Prostate gland (tissue), 2 donors: ENCODE data around the gene NOXRED1. TPM values are rescaled to one million over a fixed set of nuclear protein-coding genes. Genes with fewer than 3 reads are reported as not detected.

ENCODE experiments used
- DNase-seq: peaks from one replicate; pipeline ENCODE4 v3.0.0-alpha.2; 2019; ENCODE audit warnings: low spot score
- H3K27ac ChIP-seq, 2 donors: fragments of 200-600 bp; sonication (generic); 2 replicates each; pipeline ENCODE4 v1.5.1; 2017 to 2019
- H3K27me3 ChIP-seq: fragments of 200-600 bp; sonication (generic); replicated peaks from 2 replicates; pipeline ENCODE4 v1.5.1; 2019; ENCODE audit not compliant: insufficient read depth
- H3K36me3 ChIP-seq, 2 donors: fragments of 200-600 bp; sonication (generic); 1 replicate in 1 of 2; 2 replicates in 1 of 2; pipeline versions ENCODE4 v1.5.1 to v1.8.1; 2017 to 2019
- H3K4me1 ChIP-seq: fragments of 200-600 bp; sonication (generic); replicated peaks from 2 replicates; pipeline ENCODE4 v1.5.1; 2019
- H3K4me3 ChIP-seq, 2 donors: fragments of 200-600 bp; sonication (generic); 2 replicates each; pipeline ENCODE4 v1.5.1; 2017 to 2019
- H3K9me3 ChIP-seq: fragments of 200-600 bp; sonication (generic); 2 replicates; pipeline ENCODE4 v1.5.1; 2017
- CTCF ChIP-seq, 4 experiments: fragments of 200-600 bp in 2 of 4; fragments of 450-650 bp in 2 of 4; sonication (generic) in 2 of 4; IDR thresholded peaks; 1 replicate in 3 of 4; 2 replicates in 1 of 4; pipeline ENCODE4 v1.5.1; 2016 to 2019; ENCODE audit warnings: antibody characterized with exemption in 4 of 4, mild to moderate bottlenecking in 2 of 4, moderate library complexity in 2 of 4
- POLR2A ChIP-seq: fragments of 450-650 bp; IDR thresholded peaks from one replicate; pipeline ENCODE4 v1.6.1; 2016; ENCODE audit warnings: antibody characterized with exemption, mild to moderate bottlenecking
- POLR2AphosphoS5 ChIP-seq: sonication (generic); formaldehyde crosslinking; IDR thresholded peaks from one replicate; pipeline ENCODE4 v1.6.1; 2017; ENCODE audit warnings: antibody characterized with exemption
- WGBS: methylation state at CpG from one replicate; pipeline ENCODE4 v1.1.5; 2018; 5-methylcytosine and 5-hydroxymethylcytosine counted together
- intact Hi-C: fragments of 100-400 bp; cut with DNase I; formaldehyde crosslinking; loops from one replicate; pipeline ENCODE4 v1.14.2; 2022
- total RNA-seq, 2 donors: library from RNA; depleted of rRNA; stranded (reverse); fragments of >200 nt; gene quantifications; one replicate each; pipeline ENCODE4 v1.1.0, GENCODE V29; 2016

NOXRED1 gene
- total RNA-seq, 2 donors from 2014 or later = 3.5 TPM; not detected in 1

GRCh38 chr14:77400216-77400615 is 23.1 kb downstream of the NOXRED1 start:
- Histone ChIP-seq H3K4me3 (no peak overlapping the region), H3K27ac (no peak overlapping the region), H3K27me3 (no peaks in the 10 kb centered on the region), H3K4me1 (no peaks in the 10 kb centered on the region), H3K36me3 (no peaks in the 10 kb centered on the region), H3K9me3 (no peaks in the 10 kb centered on the region)
- intact Hi-C loops = no loop called here
- no peak for TF ChIP-seq CTCF (IDR thresholded peaks at IDR 0.05)
- no peak for TF ChIP-seq POLR2A
- no peak for TF ChIP-seq POLR2AphosphoS5
- DNase-seq = no peak
- WGBS = 73% methylated on average over 6 of the region's 6 CpGs

- no peak for DNase-seq
- 95% methylated on average over 4 of the region's 4 CpGs for WGBS
- Histone ChIP-seq H3K4me3 (no peak overlapping the region), H3K27me3 (no peaks in the 10 kb centered on the region), H3K27ac (no peak overlapping the region), H3K36me3 (no peaks in the 10 kb centered on the region), H3K9me3 (no peaks in the 10 kb centered on the region), H3K4me1 (no peaks in the 10 kb centered on the region)
- intact Hi-C loops = no loop called here
- no peak for TF ChIP-seq CTCF (IDR thresholded peaks at IDR 0.05)
- no peak for TF ChIP-seq POLR2AphosphoS5
- TF ChIP-seq POLR2A = no peak
Observed at GRCh38 chr14:77390188-77390587, 33.1 kb downstream of the NOXRED1 start.

GRCh38 chr14:77378701-77379100 is 44.6 kb downstream of the NOXRED1 start:
- no peaks in the 10 kb centered on the region for H3K27me3 ChIP-seq
- TF ChIP-seq POLR2AphosphoS5 = no peak
- no peak for TF ChIP-seq POLR2A
- TF ChIP-seq CTCF (IDR thresholded peaks at IDR 0.05) = no peak
- no peak overlapping the region for H3K27ac ChIP-seq
- DNase-seq = no peak
- no peaks in the 10 kb centered on the region for H3K9me3 ChIP-seq
- no peak overlapping the region for H3K4me3 ChIP-seq
- peaks cover 2% of the 10 kb centered on the region for H3K4me1 ChIP-seq
- 93% methylated on average over 6 of the region's 6 CpGs for WGBS
- H3K36me3 ChIP-seq = no peaks in the 10 kb centered on the region
- intact Hi-C loops = loop anchor here (5.0 kb wide), 1 partner anchor 79 kb away; the partner anchor contains the start of genes AHSA1 and VIPAS39

- Histone ChIP-seq H3K4me1 (peaks cover 2% of the 10 kb centered on the region), H3K36me3 (no peaks in the 10 kb centered on the region), H3K27ac (no peak overlapping the region), H3K4me3 (peak overlapping the region; percentile 73), H3K27me3 (no peaks in the 10 kb centered on the region), H3K9me3 (no peaks in the 10 kb centered on the region)
- WGBS = 14% methylated on average over 10 of the region's 10 CpGs
- intact Hi-C loops = loop anchor here (2.0 to 5.0 kb wide), 2 partner anchors 55 to 80 kb away; partner anchors contain the start of genes AHSA1 and VIPAS39
- TF ChIP-seq CTCF (IDR thresholded peaks at IDR 0.05) (no peak), POLR2A (no peak), POLR2AphosphoS5 (no peak)
- no peak for DNase-seq
Observed at GRCh38 chr14:77377502-77377844, 45.9 kb downstream of the NOXRED1 start.

DNA sequence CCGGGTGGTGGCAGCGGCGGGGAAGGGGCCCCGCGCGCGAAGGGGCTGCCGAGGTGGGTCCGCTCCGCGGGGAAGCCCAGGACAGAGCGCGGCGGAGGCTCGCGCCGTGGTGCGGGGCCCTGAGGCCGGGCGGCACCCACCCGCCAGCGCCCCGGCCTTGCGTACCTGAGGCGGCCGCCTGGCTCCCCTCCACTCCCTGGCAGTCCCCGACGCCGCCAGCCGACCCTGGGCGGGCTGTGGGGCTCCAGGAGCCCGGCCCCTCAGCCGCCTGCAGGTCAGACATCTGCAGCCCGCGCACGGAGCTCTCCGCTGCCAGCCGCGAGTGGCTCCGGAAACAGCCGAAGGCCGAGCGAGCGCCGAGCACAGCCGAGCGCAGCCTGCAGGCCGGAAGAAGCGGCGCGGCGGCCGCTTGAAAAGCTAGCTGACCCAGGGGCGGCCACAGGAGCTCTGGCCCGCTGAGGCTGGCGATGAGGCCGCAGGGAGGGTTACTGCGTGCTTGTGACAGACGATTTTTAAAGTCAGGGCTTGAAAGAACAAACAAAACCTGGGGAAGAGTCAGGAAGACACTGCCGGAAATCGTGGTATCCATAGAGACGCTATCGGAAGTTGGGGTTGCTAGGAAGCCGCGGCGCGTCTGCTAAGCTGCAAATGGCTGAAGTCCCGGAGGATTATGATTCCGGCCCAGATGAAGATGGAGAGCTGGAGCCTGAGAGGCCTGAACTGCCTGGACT is 46.4 kb downstream of the NOXRED1 start, which contains the start of the genes SAMD15 and TMED8:
Gene SAMD15, plus strand, starts transcription at position 609 of the 731 bp plus-strand sequence. Its CDS starts 40 bp downstream, at position 649.
Gene TMED8, minus strand, starts transcription at position 324 of the 731 bp plus-strand sequence. Its CDS starts 41 bp downstream, at position 283.
- 0% methylated on average over 34 of the region's 69 CpGs for WGBS
- Histone ChIP-seq H3K4me1 (peaks cover 2% of the 10 kb centered on the region), H3K27ac (peak within 1 kb of the TSS; percentile 84 to 85), H3K4me3 (peak within 1 kb of the TSS; percentile 73), H3K9me3 (no peaks in the 10 kb centered on the region), H3K27me3 (no peaks in the 10 kb centered on the region), H3K36me3 (no peaks in the 10 kb centered on the region)
- TF ChIP-seq POLR2AphosphoS5 (peak; percentile 80), POLR2A (peak; percentile 31), CTCF (IDR thresholded peaks at IDR 0.05) (peak in 2 of 4 experiments; percentile 43 to 48)
- DNase-seq = peak; percentile 74
- intact Hi-C loops = loop anchor here (2.0 to 5.0 kb wide), 2 partner anchors 54 to 80 kb away; partner anchors contain the start of genes AHSA1 and VIPAS39
